IPS-18c (cell line): ENCODE data around the gene TRPV4.

Experiments used
- H3K4me3 ChIP-seq: 2 replicates; pipeline ENCODE4 v1.7.0; 2013; ENCODE audit warnings: low read depth, mild to moderate bottlenecking, low read length, moderate library complexity; ENCODE audit not compliant: insufficient read depth
- H3K9me3 ChIP-seq: one replicate; pipeline ENCODE4 v1.6.1; 2013; ENCODE audit warnings: mild to moderate bottlenecking, low read length, moderate library complexity; ENCODE audit not compliant: control insufficient read depth, insufficient read depth

TRPV4 gene

DNA sequence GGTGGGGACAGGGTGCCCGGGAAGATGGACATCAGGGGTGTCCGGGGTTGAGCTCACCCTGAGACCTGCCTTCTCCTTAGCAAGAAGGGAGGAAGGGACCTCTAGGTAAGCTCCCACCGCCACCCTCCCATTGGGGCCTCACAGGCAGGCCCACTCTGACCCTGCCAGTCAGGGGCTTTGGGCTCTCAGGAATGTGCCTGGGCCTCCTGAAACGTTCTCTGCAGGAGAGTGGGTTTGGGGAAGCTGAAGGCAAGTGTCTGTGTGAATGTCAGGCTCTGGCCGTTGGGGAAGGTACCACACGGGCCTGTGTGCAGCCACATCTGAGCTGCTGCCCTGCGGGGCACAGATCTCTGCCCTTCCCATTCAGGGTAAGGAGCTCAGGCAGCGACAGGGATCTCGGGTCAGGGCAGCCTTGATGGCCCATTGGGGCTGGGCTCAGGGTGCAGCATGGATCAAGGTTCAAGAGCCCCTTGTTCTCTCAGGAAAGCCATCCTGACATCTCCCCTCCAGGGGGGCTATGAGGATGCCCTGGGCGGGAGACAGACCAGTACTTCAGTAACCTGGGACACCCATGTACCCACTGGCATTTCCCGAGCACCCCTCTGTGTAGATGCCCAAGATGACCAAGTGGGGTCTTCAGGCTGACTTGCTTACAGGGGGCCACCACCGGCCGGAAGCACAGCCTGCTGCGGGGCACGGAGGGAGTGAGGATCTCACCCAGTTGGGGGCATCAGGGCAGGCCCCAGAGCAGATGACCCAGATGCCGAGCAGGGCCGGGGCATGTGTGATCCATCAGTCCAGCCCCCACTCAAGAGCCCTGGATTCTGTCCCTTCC, 89.9 kb downstream of the TRPV4 start:
- Histone ChIP-seq H3K9me3 (no peaks in the 10 kb centered on the region), H3K4me3 (no peak overlapping the region)

DNA sequence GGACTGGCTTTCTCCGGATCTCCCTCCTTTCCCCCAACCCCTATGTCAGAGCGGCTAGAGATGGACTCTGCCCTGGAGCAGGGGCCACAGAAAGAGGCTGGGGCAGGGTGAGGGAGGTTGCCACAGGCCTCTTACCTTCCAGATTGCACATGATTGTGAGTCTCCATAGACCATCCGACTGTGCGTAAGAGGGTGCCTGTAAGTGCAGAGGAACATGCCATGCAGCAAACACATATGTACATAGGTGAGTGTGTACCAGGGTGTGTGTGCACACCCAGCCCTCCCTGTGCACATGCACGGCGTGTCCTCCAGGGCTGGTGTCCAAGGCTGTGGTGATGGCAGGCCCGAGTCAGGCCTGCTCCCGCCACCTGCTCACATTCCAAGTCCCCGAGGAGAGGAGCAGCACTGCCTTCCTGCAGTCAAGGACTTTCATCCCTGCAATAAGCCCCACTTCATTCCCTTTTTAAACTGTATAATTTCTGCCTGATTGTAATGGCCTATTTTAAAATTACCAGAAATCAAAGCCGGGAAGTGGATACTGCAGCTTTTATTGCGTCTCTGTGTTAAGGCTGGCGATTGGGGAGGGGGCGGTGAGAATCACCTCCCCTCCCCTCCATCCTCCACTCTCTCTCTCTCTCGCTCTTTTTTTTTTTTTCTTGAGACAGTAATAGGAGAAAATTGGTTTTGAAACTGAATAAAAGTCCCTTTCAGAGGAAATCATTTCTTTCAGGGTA, 91.1 kb downstream of the TRPV4 start:
- H3K4me3 ChIP-seq = no peak overlapping the region
- no peaks in the 10 kb centered on the region for H3K9me3 ChIP-seq

DNA sequence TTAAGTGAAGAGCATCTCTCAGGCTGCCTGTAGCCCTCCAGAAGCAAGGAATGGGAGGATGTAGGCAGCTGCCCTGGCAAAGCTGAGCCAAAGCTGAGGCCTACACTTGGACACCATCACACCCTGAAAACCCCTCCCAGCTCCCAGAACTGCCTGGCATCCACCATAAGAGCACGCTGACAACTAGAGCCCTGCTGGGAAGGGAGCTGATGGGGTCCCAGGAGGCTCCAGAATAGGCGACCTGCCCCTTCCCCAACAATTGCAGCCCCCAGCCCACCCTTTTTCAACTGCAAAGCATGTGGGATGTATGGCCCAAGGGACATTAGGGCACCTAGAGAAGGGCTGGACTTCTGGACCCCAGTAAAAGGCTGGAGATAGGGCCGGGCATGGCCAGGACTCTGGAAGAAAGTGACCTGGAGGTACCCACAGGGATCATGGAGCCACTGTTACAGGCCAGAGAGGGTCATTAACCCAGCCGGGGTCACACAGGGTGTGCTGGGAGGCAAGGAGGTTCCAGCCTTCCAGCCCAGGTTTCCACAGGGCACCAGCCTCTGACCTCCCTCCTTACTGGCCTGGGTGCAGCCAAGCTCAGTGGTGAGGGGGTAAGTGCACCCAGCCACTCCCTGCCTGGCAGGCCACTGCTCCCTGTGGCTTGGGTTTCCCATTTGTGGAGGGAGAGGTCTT, 91.8 kb downstream of the TRPV4 start:
- no peak overlapping the region for H3K4me3 ChIP-seq
- H3K9me3 ChIP-seq = no peaks in the 10 kb centered on the region

DNA sequence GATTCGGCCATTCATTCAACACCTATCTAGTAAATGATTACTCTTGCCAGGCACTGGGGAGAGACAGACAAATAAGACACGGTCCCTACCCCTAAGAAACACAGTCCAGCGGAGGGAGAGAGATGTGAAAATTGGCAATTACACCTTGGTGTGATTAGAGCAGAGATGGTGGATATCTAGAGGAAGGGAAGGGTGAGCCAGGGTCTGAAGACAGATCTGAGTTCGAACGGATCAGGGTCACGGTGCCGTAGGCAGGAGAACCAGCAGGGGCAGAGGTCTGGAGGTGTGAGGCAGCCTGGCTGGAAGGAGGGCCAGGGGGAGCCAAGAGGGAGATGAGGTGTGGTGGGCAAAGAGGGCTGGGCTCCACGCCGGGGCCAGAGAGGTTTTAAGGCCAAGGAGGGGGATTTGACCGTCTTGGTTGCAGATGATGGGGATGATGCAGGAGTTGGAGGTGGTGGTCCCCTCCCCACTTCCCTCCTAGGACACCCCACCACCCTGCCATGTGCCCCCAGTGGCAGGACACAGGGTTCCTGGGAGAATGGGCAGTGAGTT, 92.4 kb downstream of the TRPV4 start:
- Histone ChIP-seq H3K9me3 (no peaks in the 10 kb centered on the region), H3K4me3 (no peak overlapping the region)

DNA sequence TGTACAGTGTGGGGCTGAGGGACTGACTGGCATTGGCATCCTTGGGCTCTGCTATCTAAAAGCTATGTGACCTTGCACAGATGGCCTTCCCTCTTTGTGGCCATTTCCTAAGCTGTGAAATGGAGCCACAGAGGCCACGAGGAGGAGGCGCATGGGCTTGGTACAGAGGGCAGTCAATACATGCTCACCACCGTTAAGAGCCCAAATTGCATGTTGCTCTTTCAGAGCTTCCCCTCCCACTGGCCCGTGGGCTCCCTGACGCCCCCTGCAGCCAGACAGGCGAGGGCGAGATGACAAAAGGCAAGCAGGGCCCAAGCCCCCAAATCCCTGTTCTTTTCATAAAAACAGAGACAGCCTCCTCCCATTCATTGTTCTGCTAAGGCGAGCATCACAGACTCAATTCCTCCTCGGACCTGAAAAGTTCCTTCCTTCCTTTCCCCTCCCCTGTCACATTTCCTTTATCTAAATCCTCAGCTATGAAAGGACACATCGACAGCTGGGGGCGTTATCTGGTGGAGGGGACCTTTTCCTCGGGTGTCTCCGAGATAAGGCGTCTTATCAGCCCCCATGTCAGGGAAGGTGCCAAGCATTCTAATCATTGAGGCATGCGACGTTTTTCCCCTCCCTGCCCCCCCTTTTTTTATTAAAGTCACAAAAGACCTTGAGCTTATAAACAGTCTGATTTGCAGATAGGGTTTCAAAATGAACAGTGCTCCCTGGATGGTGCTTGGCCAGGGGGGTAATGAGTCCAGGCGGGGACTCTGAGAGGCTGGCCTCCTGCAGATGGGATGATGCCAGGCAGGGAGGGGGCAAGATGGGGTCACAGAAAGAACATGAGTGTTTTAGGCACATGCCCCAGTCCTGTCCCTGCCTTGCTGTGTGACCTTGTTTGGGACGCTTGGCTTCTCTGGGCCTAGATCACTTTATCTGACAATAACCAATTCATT, 93.2 kb downstream of the TRPV4 start:
- Histone ChIP-seq H3K4me3 (no peak overlapping the region), H3K9me3 (no peaks in the 10 kb centered on the region)

DNA sequence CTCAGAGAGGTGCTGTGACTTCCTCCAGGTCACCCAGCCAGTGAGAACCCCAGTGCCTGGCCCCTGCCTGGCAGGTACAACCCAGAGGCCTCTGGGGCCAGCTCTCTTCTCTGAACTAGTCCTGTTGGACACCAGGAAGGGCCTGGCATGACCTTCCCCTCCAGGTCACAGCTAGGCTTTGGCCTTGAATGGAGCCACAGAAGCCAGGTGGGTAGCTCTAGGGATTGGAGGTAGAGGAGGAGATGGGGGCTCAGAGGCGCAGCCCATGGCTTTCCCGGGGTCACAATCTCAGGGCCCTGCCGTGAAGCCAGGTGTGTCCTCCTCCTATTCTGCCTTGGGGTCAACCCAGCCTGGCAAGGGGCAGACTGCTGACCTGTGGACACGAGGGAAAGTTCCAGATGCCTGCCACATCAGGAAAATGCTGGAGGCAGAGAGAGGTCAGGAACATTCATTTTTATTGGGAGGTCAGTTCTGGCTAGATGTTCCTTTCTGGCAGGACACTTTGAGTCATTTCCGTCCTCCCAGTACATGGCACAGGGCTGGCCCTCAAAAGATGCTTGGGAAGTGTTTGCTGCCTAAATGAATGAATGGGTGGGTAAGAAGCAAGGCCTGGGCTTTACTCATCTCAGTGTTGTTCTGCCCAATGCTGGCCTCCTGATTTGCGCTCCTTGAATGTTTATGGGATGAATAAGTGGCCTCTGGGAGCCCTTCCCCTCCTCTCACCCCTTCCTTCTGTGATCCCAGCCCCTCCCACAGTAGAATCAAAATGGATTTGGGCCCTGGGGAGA, 94.1 kb downstream of the TRPV4 start:
- Histone ChIP-seq H3K4me3 (no peak overlapping the region), H3K9me3 (peaks cover 2% of the 10 kb centered on the region)

DNA sequence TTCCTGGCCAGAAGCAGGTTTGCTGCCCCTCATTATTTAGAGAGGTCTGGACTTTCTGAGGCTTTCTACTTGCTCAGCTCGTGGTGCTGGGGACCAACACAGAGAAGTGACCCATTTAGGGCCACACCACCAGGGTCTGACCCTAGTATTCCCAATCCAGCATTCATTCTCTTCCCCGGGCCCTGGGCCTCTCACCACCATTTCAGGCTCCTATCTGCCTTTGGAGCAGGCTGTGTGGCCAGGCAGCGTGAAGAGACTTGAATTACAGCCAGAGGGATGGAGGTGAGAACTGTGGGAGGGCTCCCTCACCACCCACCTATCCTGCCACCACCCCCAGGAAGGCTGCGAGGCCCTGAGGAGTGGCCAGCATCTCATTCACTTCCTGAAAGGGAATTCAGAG, 95.0 kb downstream of the TRPV4 start:
- Histone ChIP-seq H3K4me3 (no peak overlapping the region), H3K9me3 (peaks cover 2% of the 10 kb centered on the region)

DNA sequence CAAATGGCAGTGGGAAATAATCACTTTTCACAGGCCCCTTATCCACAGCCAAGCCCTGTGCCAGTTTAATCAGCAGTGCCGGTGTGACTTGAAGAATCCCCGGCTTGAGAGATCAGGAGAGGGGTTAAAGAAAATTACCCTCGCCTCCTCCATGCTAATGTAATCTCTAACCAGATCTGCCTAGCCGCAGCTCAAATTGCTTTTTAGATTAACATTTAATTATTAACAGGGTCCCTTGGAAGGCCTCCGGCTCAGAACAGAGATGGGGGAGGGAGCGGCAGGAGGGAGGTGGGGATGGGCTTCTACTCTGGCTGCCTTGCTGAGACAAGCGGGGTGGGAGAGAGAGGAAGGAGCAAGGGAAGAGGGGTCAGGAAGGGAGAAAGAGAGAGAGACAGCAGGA, 95.6 kb downstream of the TRPV4 start:
- no peak overlapping the region for H3K4me3 ChIP-seq
- H3K9me3 ChIP-seq = peaks cover 2% of the 10 kb centered on the region

DNA sequence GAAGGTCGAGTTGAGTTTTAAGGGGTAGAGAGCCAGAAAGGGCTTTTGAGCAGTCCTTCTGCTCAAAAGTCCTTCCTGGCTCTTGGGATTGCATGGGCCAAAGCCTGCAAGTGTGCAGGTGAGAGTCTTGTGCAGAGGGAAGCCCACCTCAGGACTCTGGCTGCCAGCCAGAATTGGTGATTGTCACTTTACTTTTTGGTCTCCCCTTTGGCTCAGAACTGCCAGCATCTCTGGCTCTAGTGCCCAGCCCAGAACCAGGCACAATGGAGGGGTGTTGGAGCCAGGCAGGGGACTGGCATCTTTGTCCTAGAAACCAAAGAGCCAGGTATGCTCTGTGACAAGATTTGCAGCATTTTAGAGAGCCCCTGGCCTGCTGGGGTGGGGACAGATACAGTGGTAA, 96.1 kb downstream of the TRPV4 start:
- Histone ChIP-seq H3K4me3 (no peak overlapping the region), H3K9me3 (peaks cover 2% of the 10 kb centered on the region)

DNA sequence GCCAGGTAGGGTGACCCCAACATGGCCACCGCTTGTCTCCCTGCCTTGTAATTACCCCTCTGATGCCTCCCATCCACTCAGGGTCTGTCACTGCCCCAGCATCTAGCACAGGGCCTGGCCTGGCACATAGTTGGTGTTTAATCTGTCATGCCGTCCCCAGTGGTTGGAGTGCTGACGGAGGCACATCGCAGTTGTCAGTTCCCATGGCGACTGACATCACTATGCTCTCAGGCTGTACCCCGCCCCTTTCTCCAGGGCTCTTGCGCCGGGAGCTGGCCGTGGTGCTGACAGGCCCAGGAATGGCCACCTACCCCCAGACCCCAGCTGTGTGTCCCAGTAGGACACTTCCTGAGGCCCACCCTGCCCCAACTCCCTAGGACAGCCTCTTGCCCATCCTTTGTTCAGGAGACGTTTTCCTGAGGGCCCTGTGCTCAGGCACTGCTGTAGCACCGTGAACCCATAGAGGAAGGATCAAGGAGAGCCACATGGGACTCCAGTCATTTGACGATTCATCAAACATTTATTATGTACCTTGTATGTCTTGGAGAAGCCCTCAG, 96.6 kb downstream of the TRPV4 start:
- no peak overlapping the region for H3K4me3 ChIP-seq
- peaks cover 2% of the 10 kb centered on the region for H3K9me3 ChIP-seq

DNA sequence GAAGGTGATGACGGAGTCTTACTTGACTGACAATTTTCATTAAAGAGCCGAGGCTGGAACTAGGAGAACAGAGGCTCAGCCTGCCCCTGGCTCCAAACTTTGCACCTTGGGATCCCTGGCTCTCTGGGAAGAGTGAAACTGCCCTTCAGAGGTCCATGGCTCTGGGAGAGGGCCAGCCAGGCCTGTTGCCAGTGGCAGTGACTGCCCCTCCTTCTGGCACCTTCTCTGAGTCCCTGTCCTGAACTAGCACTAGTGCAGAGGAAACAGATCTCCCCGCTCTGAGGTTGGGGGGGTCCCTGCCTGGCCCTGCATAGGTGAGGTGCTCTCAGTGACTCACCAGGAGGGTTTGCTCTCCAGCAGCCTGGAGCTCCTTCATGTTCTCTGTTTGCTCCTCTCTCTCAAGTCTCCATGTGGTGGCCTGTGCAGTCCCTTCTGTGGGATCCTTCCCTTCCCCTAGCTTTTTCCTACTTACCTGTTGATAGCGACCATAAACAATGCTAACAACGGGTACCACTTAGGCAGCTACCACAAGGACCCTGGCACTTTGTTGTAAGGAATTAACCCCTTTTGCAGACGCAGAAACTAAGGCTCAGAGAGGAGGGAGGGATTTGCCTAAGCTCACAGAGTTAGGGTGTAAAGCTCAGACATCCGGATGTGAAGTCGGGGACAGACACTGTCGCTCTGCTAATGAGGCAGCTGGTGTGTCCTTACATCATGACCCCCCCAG, 97.2 kb downstream of the TRPV4 start:
- Histone ChIP-seq H3K9me3 (peaks cover 2% of the 10 kb centered on the region), H3K4me3 (no peak overlapping the region)

DNA sequence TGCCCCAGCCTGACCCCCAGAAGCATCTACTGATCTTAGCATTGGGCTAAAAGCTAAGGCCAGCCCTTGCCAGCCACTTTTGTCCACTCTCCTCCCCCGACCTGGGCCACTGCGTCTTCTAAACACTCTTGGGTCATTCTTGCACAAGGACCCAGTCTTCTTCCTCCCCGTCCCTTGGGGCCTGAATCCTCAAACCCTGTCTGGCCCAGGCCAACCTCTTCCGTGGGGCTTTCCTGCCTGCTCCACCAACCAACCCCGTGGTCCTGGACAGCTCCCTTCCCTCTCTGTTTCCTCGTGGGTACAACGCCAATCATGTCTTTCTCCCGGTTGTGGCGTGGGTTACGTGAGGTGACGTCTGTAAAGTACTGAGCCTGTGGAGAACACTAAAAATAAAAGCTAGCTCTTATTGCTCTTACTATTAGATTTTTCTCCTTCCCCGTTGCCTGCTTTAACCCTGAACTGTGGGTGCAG, 98.1 kb downstream of the TRPV4 start:
- Histone ChIP-seq H3K4me3 (no peak overlapping the region), H3K9me3 (peaks cover 2% of the 10 kb centered on the region)

DNA sequence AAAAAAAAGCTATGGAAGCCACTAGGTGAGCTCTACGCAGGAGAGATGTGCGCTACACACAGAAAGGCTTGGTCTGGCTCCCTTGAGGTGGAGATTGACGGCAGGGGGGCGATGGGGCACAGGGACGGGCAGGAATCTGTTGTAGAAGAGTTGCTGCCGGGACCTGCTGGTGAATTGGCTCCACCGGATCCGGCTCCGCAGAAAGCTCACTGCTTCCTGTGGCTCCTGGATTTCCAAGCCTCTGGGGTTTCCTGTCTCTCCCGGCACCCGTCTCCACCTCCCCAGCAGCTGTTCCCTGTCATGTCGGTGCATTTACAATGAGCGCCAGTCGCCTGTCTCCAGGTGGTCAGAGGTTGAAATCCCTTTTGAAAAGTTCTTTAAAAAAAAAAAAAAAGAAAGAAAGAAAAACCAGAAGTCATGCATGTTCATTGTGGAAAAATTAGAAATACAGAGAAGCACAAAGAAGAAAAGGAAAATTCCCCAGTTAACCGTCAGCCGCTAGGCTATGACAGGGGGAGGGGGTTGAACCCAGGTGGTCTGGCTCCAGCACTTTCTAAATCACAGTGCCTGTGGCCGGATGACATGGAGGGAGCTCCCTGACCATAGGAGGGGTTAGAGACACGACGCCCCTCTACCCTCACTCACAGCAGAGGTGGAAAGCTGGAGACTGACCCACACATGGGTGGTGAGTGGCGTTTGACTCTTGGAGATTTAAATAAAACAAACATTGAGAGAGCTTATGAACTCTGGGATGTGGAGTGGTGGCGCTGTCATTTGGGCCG, 98.8 kb downstream of the TRPV4 start:
- Histone ChIP-seq H3K4me3 (no peak overlapping the region; the same call in 1 of the 2 replicates), H3K9me3 (peaks cover 2% of the 10 kb centered on the region)
